ENCODE measurements around the gene SNAI1.

SNAI1 gene

DNA sequence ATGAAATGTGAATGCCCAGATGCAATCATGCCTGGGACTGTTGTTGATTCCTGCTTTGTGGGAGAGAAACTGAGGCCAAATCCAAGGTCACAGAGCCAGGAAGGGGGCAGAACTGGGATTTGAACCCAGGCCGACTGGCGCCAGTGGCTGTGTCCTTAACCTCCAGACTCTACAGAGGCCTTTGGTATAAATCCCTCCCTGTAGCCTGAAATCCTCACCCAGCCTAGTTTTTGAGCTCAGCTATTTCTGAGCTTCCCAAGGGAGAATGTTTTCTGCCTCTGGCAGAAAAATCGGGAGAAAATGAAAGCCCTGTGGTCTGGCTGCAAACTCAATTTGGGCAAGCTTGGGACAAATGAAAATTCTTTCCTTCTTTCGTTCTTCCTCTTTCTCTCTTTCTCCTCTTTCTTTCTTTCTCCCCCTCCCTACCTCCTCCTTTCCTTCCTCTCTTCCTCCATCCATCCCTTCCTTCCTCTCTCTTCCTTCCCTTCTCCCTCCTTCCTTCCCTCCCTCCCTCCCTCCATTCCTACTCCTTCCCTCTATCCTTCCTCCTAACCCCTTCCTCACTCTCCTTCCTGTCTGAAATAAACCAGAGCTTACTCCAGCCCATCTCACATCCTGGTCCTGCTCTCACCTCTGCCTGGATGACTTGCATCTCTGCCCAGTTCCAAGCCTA, 34.9 kb downstream of the SNAI1 start:
- H3K4me3 ChIP-seq (ENCODE audit: control insufficient read depth, low read depth, low read length): no peak overlapping the region
- TF ChIP-seq, protein P1, sequence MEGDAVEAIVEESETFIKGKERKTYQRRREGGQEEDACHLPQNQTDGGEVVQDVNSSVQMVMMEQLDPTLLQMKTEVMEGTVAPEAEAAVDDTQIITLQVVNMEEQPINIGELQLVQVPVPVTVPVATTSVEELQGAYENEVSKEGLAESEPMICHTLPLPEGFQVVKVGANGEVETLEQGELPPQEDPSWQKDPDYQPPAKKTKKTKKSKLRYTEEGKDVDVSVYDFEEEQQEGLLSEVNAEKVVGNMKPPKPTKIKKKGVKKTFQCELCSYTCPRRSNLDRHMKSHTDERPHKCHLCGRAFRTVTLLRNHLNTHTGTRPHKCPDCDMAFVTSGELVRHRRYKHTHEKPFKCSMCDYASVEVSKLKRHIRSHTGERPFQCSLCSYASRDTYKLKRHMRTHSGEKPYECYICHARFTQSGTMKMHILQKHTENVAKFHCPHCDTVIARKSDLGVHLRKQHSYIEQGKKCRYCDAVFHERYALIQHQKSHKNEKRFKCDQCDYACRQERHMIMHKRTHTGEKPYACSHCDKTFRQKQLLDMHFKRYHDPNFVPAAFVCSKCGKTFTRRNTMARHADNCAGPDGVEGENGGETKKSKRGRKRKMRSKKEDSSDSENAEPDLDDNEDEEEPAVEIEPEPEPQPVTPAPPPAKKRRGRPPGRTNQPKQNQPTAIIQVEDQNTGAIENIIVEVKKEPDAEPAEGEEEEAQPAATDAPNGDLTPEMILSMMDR (conservative IDR thresholded peaks at IDR 0.05; ENCODE audit: control insufficient read depth, insufficient read depth, low read depth, low read length): no peak
- peak; percentile 34 for DNase-seq (ENCODE audit: low read depth)

DNA sequence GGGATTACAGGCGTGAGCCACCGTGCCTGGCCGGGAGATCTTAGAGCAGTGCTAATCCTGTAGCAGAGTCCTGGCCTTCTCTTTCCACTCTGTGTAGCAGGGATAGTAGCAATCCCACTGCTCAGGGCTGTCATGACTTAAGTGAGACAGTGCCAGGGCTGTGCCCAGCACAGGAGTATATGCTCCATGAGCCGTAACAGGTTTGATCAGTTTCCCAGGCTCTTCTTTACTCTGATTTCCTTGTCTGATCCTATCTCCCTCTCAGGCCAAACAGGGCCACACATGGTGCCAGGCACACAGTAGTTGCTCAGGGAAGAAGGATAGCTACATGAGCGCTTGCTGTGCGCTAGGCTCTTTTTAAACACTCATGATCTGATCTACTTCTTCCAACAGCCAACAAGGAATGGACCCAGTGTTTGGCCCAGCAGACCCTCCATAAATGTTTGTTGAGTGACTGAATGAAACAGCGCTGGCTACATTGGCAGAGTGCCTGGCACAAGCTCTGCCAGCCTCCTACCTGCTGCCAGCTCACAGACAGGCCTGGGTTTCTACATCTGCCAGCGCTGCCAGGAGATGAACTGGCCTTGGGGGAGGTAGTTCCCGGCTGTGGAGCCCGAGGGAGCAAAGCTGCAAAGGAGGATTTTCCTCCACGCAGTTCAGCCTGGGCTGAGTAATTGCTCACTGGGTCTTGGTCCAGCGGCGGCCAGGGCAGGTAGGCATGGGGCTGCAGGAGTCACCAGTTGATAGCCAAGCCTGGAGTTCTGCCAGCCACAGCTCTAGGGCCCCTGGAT, 36.9 kb downstream of the SNAI1 start:
- H3K4me3 ChIP-seq (ENCODE audit: control insufficient read depth, low read depth, low read length): no peak overlapping the region
- TF ChIP-seq, protein P1 (conservative IDR thresholded peaks at IDR 0.05; ENCODE audit: control insufficient read depth, insufficient read depth, low read depth, low read length): no peak
- no peak for DNase-seq (ENCODE audit: low read depth)

DNA sequence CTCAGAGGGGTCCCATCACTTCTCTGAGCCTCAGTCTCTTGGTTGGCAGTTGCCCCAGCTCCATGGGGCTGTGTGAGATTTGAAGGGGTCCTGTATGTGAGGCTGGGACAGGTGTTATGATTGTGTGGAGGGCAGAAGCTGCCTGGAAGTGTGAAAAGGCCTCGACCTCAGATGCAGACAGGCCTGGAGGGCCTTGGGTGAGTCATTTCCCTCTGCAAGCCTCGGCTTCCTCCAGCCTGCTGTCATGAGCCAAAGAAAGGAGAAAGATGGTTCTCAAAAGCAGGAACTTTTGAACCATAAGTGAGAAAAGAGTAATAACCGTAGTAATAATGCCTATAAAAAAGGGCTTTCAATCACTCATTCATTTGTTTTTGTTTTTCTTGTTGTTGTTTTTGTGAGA, 37.5 kb downstream of the SNAI1 start:
- TF ChIP-seq, protein P1 (conservative IDR thresholded peaks at IDR 0.05; ENCODE audit: control insufficient read depth, insufficient read depth, low read depth, low read length): no peak
- peak; percentile 50 for DNase-seq (ENCODE audit: low read depth)
- no peak overlapping the region for H3K4me3 ChIP-seq (ENCODE audit: control insufficient read depth, low read depth, low read length)

DNA sequence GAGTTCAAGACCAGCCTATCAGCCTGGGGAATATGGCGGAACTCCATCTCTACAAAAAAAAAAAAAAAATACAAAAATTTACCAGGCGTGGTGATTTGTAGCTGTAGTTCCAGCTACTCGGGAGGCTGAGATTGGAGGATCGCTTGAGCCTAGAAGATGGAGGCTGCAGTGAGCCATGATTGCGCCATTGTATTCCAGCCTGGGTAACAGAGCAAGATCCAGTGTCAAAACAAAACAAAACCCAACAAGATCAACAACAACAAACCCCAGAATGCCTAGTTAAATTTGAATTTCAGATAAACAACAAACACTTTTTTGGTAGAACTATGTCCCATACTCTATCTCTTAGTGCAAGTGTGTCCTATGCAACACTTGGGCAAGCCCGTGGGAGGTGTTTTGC, 39.9 kb downstream of the SNAI1 start:
- DNase-seq (ENCODE audit: low read depth): no peak
- H3K4me3 ChIP-seq (ENCODE audit: control insufficient read depth, low read depth, low read length): no peak overlapping the region
- TF ChIP-seq, protein P1 (conservative IDR thresholded peaks at IDR 0.05; ENCODE audit: control insufficient read depth, insufficient read depth, low read depth, low read length): no peak

DNA sequence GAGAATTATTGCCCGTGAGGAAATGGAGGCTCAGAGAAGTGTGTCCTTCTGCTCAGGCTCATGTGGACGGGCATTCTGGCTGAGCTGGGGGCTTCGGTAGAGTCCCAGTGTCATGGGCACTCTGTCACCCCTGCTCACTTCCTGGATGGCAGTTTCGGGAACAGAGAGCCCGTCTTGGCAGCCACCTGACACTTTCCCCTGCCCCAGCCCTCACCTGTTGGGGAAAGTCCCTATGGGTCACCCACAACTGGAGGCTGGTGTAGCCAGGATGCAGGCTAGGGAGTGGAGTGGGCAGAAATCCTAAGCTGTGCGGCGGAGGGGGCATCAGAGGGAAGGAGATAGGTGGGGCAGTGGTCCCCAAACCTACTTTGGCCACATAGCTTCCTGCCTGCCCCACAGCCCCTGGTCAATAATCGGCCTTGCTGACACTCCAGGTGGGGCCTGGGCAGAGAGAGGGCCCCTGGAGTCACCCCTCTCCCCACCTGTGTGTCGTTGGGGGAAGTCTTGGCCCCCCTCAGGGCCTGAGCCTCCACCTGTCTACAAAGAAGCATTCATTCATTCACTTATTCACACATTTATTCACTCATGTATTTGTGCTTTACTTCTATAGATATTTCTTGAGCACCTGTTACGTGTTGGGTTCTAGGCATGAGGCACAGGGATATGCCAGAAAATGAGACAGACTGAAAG, 40.5 kb downstream of the SNAI1 start:
- H3K4me3 ChIP-seq (ENCODE audit: control insufficient read depth, low read depth, low read length): no peak overlapping the region
- no peak for DNase-seq (ENCODE audit: low read depth)
- TF ChIP-seq, protein P1 (conservative IDR thresholded peaks at IDR 0.05; ENCODE audit: control insufficient read depth, insufficient read depth, low read depth, low read length): no peak

DNA sequence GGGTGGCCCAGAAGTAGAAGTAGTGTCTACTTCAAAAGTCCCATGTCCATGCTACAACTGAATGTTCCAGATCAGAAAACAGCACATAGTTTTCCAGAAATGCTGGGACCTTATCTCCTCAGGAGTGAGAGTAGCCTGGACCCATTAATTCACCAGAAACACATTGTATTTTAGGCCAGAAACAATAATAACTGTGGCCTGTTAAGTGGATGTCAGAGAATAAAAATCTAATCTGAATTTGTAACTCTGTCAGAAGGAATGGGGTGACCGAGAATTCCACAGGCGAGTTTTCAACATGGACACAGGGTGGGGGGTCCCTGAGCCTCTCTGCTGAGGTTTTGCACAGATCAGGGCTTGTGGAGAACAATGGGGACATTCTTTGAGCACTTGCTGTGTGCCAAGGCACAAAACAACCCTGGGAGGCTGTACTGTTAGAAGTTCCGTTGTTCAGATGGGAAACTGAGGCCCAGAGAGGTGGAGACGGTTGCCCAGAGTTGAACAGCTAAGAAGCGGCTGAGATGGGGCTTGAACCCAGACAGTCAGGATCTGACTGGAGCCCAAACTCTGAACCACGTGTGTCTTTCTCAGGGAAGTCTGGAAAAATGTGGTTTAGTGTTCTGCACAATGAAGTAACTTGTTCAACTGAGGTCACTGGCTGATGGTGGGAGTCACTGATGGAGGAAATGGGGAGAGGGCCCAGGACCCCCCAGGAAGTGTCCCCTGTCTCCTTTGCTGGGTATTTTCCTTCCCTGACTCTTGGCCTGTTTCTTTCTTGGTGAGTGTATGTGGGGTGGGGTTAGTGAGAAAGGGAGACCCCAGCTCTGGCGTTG, 44.2 kb downstream of the SNAI1 start:
- TF ChIP-seq, protein P1 (conservative IDR thresholded peaks at IDR 0.05; ENCODE audit: control insufficient read depth, insufficient read depth, low read depth, low read length): no peak
- DNase-seq (ENCODE audit: low read depth): peak; percentile 24
- H3K4me3 ChIP-seq (ENCODE audit: control insufficient read depth, low read depth, low read length): no peak overlapping the region
